Activated CD8-positive, alpha-beta T cell treated with anti-CD3 and anti-CD28 coated beads for 36 hours (primary cell): Measurements from ENCODE around the gene ALKBH4. TPM values are rescaled to one million over a fixed set of nuclear protein-coding genes. Genes with fewer than 3 reads are reported as not detected.

ENCODE experiments used
- ATAC-seq: fragments of 200-7000 bp; cut with Tn5 transposase; one replicate; pipeline ENCODE4 v1.10.0; 2021; ENCODE audit warnings: mild to moderate bottlenecking, moderate library complexity
- CTCF ChIA-PET: fragments of 350-600 bp; sonication (Branson Sonifier 250); formaldehyde crosslinking; loops from one replicate; lab custom pipeline; 2021; ENCODE audit warnings: antibody characterized with exemption; lab: Charles Lee
- POLR2A ChIA-PET: fragments of 350-600 bp; sonication (Branson Sonifier 250); formaldehyde crosslinking; loops from one replicate; lab custom pipeline; 2021; ENCODE audit warnings: antibody characterized with exemption; lab: Charles Lee
- DNase-seq: peaks from one replicate; pipeline ENCODE4 v3.0.0-alpha.2; 2020
- H3K27ac Mint-ChIP-seq: one replicate; pipeline ENCODE4 v1.8.0; 2021; ENCODE audit warnings: mild to moderate bottlenecking, mixed read lengths
- H3K27me3 Mint-ChIP-seq: one replicate; pipeline ENCODE4 v1.8.0; 2021; ENCODE audit warnings: mixed read lengths
- H3K36me3 Mint-ChIP-seq: one replicate; pipeline ENCODE4 v1.8.0; 2021; ENCODE audit warnings: low read depth, mixed read lengths
- H3K4me1 Mint-ChIP-seq: one replicate; pipeline ENCODE4 v1.8.0; 2021; ENCODE audit warnings: low read depth, mixed read lengths
- H3K4me3 Mint-ChIP-seq: one replicate; pipeline ENCODE4 v1.8.0; 2021; ENCODE audit warnings: mild to moderate bottlenecking, moderate library complexity, mixed read lengths
- H3K9me3 Mint-ChIP-seq: one replicate; pipeline ENCODE4 v1.8.0; 2021; ENCODE audit warnings: mixed read lengths
- CTCF ChIP-seq: fragments of 200-600 bp; IDR thresholded peaks from one replicate; pipeline ENCODE4 v1.8.0; 2022; ENCODE audit warnings: antibody characterized with exemption, mild to moderate bottlenecking
- intact Hi-C: fragments of 100-400 bp; cut with micrococcal nuclease; formaldehyde crosslinking; loops from one replicate; pipeline ENCODE4 v1.10.0; 2022
- total RNA-seq, 2 experiments: library from RNA; stranded (reverse); gene quantifications; one replicate each; pipeline ENCODE4 v1.2.3, GENCODE V29; 2021

The ALKBH4 gene
- total RNA-seq, 2 experiments from 2014 or later: 6.0 to 6.9 TPM

DNA sequence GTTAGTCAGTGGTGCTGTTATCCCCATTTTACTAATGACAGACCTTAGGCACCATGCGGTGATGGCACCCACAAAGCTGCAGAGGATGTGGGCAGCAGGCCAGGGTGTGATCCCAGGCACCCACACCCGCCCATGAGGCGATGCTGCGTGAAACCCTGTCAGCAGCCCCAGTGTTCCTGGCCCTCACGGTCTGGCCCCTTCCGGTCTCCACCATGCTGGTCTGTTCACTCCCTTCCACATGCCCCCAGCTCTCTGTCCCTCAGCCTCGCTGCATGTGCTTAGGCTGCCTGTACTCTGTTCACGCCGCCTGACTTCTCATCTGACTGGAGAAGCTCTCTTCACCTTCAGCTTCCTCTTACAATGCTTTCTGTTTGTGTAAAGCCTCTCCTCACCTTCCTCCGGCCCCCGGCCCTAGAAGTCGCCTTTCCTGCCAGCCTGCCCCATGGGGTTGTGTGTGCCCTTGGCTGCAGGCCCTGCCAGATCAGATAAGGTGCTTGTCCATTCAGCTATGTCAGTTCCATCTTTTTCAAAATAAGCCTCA lies 48.9 kb downstream of the ALKBH4 start:
- no peaks in the 10 kb centered on the region for H3K27me3 Mint-ChIP-seq
- H3K9me3 Mint-ChIP-seq: no peaks in the 10 kb centered on the region
- intact Hi-C loops: no loop called here
- peak; percentile 88 for DNase-seq
- H3K4me1 Mint-ChIP-seq: peaks cover 48% of the 10 kb centered on the region
- TF ChIP-seq CTCF: no peak
- peak overlapping the region; percentile 52 for H3K4me3 Mint-ChIP-seq
- POLR2A ChIA-PET: interaction anchor here (0.9 to 13.4 kb wide), 6 partner anchors 13 to 734 kb away, joined by 3 to 147 read pairs (median 4); partner anchors contain the start of genes ALKBH4, LRWD1 and ORAI2
- CTCF ChIA-PET: interaction anchor here (0.9 to 4.0 kb wide), 6 partner anchors 11 to 50 kb away, joined by 3 to 18 read pairs (median 4); no protein-coding TSS in a partner anchor
- ATAC-seq: peak; percentile 81
- H3K36me3 Mint-ChIP-seq: peaks cover 57% of the 10 kb centered on the region
- peak overlapping the region; percentile 96 for H3K27ac Mint-ChIP-seq

- CTCF ChIA-PET: interaction anchor here (0.8 to 5.5 kb wide), 4 partner anchors 10 to 39 kb away, joined by 3 to 38 read pairs (median 10); partner anchors contain the start of gene ORAI2
- Mint-ChIP-seq H3K36me3 (peaks cover 65% of the 10 kb centered on the region), H3K4me1 (peaks cover 32% of the 10 kb centered on the region), H3K27me3 (no peaks in the 10 kb centered on the region), H3K27ac (peak overlapping the region; percentile 67), H3K4me3 (no peak overlapping the region), H3K9me3 (peaks cover 2% of the 10 kb centered on the region)
- DNase-seq: no peak
- intact Hi-C loops: loop anchor here (5.0 kb wide), 1 partner anchor 49 kb away; the partner anchor contains the start of genes ALKBH4 and LRWD1
- no peak for ATAC-seq
- TF ChIP-seq CTCF: no peak
- POLR2A ChIA-PET: interaction anchor here (1.1 to 13.4 kb wide), 4 partner anchors 9 to 43 kb away, joined by 3 to 147 read pairs (median 6); partner anchors contain the start of genes ORAI2 and PRKRIP1
Measured at GRCh38 chr7:102413611-102414010, 51.1 kb downstream of the ALKBH4 start.

DNA sequence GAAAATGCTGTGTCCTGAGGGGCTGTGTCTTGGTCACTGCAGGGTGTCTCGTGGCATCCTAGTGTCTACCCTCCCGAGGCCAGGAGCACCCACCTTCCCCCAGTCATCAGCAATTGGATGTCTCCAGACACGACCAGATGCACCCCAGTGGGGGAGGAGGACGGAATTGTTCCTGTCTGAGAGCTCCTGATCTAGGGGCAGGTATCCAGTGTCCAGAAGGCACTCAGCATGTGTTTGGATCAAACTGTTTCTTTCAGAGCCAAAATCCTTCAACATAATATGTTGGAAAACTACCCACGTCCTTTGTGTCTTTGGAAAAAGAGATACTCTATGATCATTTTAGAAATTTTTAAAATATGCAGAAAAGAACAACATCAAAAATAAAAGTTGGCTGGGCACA lies 51.6 kb downstream of the ALKBH4 start:
- no peak overlapping the region for H3K4me3 Mint-ChIP-seq
- intact Hi-C loops: loop anchor here (5.0 kb wide), 1 partner anchor 49 kb away; the partner anchor contains the start of genes ALKBH4 and LRWD1
- DNase-seq (no peak), ATAC-seq (no peak)
- no peak overlapping the region for H3K27ac Mint-ChIP-seq
- peaks cover 28% of the 10 kb centered on the region for H3K4me1 Mint-ChIP-seq
- CTCF ChIA-PET: interaction anchor here (0.9 to 5.5 kb wide), 16 partner anchors 9 to 59 kb away, joined by 3 to 38 read pairs (median 6); partner anchors contain the start of gene PRKRIP1
- peaks cover 2% of the 10 kb centered on the region for H3K9me3 Mint-ChIP-seq
- no peak for TF ChIP-seq CTCF
- POLR2A ChIA-PET: interaction anchor here (0.8 to 13.4 kb wide), 4 partner anchors 16 to 43 kb away, joined by 3 to 147 read pairs (median 6); partner anchors contain the start of genes ORAI2 and PRKRIP1
- no peaks in the 10 kb centered on the region for H3K27me3 Mint-ChIP-seq
- H3K36me3 Mint-ChIP-seq: peaks cover 68% of the 10 kb centered on the region

- ATAC-seq (no peak), DNase-seq (peak; percentile 58)
- Mint-ChIP-seq H3K9me3 (peaks cover 2% of the 10 kb centered on the region), H3K4me3 (no peak overlapping the region), H3K36me3 (peaks cover 73% of the 10 kb centered on the region), H3K27ac (peak overlapping the region; percentile 16), H3K4me1 (peaks cover 28% of the 10 kb centered on the region), H3K27me3 (no peaks in the 10 kb centered on the region)
- TF ChIP-seq CTCF: peak; percentile 68
- CTCF ChIA-PET: interaction anchor here (0.6 to 5.5 kb wide), 18 partner anchors 9 to 1078 kb away, joined by 3 to 38 read pairs (median 5); partner anchors contain the start of gene PRKRIP1
- POLR2A ChIA-PET: interaction anchor here (0.8 to 13.4 kb wide), 4 partner anchors 16 to 44 kb away, joined by 3 to 147 read pairs (median 6); partner anchors contain the start of genes ORAI2 and PRKRIP1
- intact Hi-C loops: loop anchor here (5.0 kb wide), 1 partner anchor 50 kb away; the partner anchor contains the start of genes ALKBH4 and LRWD1
Measured at GRCh38 chr7:102412548-102412947, 52.1 kb downstream of the ALKBH4 start.
